GM12878 (cell line): ENCODE results near the gene TMEM97. TPM values are rescaled to one million over a fixed set of nuclear protein-coding genes. Genes with fewer than 3 reads are reported as not detected.

Experiments used
- BHLHE40 ChIP-seq, 2 experiments: fragments of 450-650 bp in 1 of 2; IDR thresholded peaks; 2 replicates each; pipeline ENCODE4 v1.6.1; 2011 to 2017; ENCODE audit warnings: low read depth in 2 of 2, borderline replicate concordance in 1 of 2, improper control_type of control experiment in 1 of 2, low read length in 1 of 2, mild to moderate bottlenecking in 1 of 2
- FOXK2 ChIP-seq: fragments of 450-650 bp; IDR thresholded peaks from 2 replicates; pipeline ENCODE4 v1.6.1; 2017; ENCODE audit warnings: mild to moderate bottlenecking, moderate library complexity
- HCFC1 ChIP-seq: fragments of 150-350 bp; IDR thresholded peaks from 2 replicates; pipeline ENCODE4 v1.6.1; 2014; ENCODE audit warnings: low read length
- IRF4 ChIP-seq: IDR thresholded peaks from 2 replicates; pipeline ENCODE4 v1.6.1; 2011; ENCODE audit warnings: low read depth, low read length
- JUNB ChIP-seq: IDR thresholded peaks from 2 replicates; pipeline ENCODE4 v1.6.1; 2016; ENCODE audit warnings: antibody characterized with exemption, mild to moderate bottlenecking
- MXI1 ChIP-seq: fragments of 150-350 bp; IDR thresholded peaks from 2 replicates; pipeline ENCODE4 v1.6.1; 2011; ENCODE audit warnings: low read depth, mild to moderate bottlenecking, inconsistent platforms, low read length, improper control_type of control experiment
- NFIC ChIP-seq: IDR thresholded peaks from 2 replicates; pipeline ENCODE4 v1.6.1; 2012; ENCODE audit warnings: low read depth, mild to moderate bottlenecking, inconsistent platforms, low read length, moderate library complexity
- PAX5 ChIP-seq: IDR thresholded peaks from 2 replicates; pipeline ENCODE4 v1.6.1; 2011; ENCODE audit warnings: low read depth, low read length, borderline replicate concordance
- POU2F2 ChIP-seq: IDR thresholded peaks from 3 replicates; pipeline ENCODE4 v1.6.1; 2011; ENCODE audit warnings: low read depth, mild to moderate bottlenecking, low read length, borderline replicate concordance
- SREBF1 ChIP-seq: IDR thresholded peaks from 2 replicates; pipeline ENCODE4 v1.6.1; 2012; ENCODE audit warnings: mild to moderate bottlenecking, low read length
- SREBF2 ChIP-seq: IDR thresholded peaks from 2 replicates; pipeline ENCODE4 v1.6.1; 2012; ENCODE audit warnings: mild to moderate bottlenecking, low read length
- YBX1 ChIP-seq: fragments of 450-650 bp; IDR thresholded peaks from 2 replicates; pipeline ENCODE4 v1.6.1; 2016; ENCODE audit warnings: antibody characterized with exemption
- ZNF217 ChIP-seq: fragments of 450-650 bp; IDR thresholded peaks from 2 replicates; pipeline ENCODE4 v1.6.1; 2017; ENCODE audit warnings: antibody characterized with exemption, mild to moderate bottlenecking
- ZZZ3 ChIP-seq: IDR thresholded peaks from 2 replicates; pipeline ENCODE4 v1.6.1; 2011; ENCODE audit warnings: low read depth; ENCODE audit not compliant: control insufficient read depth, insufficient read length
- polyA plus RNA-seq, 11 experiments: library from polyadenylated mRNA; depleted of rRNA in 4 of 11; unstranded in 6 of 11; stranded (reverse) in 5 of 11; fragments of >200 nt; fragmentation: Nextera tagmentation in 4 of 11; fragmentation: Illumina TruSeq in 1 of 11; extraction: Ambion mirVana in 4 of 11; extraction: Trizol in 1 of 11; gene quantifications; 1 replicate in 1 of 11; 2 replicates in 10 of 11; pipeline versions ENCODE4 v1.2.1 to v1.2.3, GENCODE V29; 2011 to 2016; ENCODE audit warnings: inconsistent platforms in 2 of 11, missing spikeins in 2 of 11, low read depth in 1 of 11
- total RNA-seq, 4 experiments: library from RNA; depleted of rRNA in 3 of 4; stranded (reverse); fragments of >200 nt in 3 of 4; fragmentation: Illumina TruSeq in 1 of 4; extraction: Trizol in 1 of 4; gene quantifications; 2 replicates each; pipeline versions ENCODE4 v1.2.1 to v1.2.3, GENCODE V29; 2013 to 2021
- TF ChIP-seq, protein P1 (sequence below): IDR thresholded peaks from 2 replicates; pipeline ENCODE4 v1.6.1; 2012; ENCODE audit warnings: improper control_type of control experiment, low read depth, low read length; ENCODE audit not compliant: insufficient replicate concordance
- TF ChIP-seq, protein P2 (sequence below): fragments of 450-650 bp; IDR thresholded peaks from 2 replicates; pipeline ENCODE4 v1.6.1; 2017; ENCODE audit warnings: antibody characterized with exemption, mild to moderate bottlenecking, moderate library complexity
- TF ChIP-seq, protein P3 (sequence below): fragments of 450-650 bp; IDR thresholded peaks from 2 replicates; pipeline ENCODE4 v1.6.1; 2017; ENCODE audit warnings: mild to moderate bottlenecking, low read depth, inconsistent platforms; ENCODE audit not compliant: poor library complexity, severe bottlenecking

Gene TMEM97
- total and polyA plus RNA-seq, 10 of the 15 experiments (the other 5 are each of a cell fraction or from before 2014, with no cell fraction given): 58.0 to 134 (median 86.0) TPM

DNA sequence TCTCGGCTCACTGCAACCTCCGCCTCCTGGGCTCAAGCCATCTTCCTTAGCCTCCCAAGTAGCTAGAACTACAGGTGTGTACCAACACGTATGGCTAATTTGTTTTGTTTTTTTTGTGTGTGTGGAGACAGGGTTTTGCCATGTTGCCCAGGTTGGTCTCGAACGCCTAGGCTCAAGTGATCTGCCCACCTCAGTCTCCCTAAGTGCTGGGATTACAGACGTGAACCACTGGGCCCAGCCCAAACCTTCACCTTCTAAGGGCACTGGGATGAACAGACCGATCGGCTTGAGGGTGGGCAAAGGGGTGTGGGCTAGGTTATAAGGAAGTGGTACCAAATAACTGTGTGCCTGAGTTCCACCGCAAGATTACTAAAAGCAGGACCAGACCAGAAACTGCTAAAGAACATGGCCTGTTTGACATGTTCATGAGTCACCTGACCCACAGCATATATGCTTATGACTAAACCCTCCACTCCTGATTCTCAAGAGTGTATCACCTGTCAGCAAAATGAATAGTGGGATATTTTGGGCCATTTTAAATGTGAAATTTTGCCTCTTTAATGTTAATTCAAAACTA is 8.1 kb downstream of the TMEM97 start (continued):
- TF ChIP-seq, protein P1, sequence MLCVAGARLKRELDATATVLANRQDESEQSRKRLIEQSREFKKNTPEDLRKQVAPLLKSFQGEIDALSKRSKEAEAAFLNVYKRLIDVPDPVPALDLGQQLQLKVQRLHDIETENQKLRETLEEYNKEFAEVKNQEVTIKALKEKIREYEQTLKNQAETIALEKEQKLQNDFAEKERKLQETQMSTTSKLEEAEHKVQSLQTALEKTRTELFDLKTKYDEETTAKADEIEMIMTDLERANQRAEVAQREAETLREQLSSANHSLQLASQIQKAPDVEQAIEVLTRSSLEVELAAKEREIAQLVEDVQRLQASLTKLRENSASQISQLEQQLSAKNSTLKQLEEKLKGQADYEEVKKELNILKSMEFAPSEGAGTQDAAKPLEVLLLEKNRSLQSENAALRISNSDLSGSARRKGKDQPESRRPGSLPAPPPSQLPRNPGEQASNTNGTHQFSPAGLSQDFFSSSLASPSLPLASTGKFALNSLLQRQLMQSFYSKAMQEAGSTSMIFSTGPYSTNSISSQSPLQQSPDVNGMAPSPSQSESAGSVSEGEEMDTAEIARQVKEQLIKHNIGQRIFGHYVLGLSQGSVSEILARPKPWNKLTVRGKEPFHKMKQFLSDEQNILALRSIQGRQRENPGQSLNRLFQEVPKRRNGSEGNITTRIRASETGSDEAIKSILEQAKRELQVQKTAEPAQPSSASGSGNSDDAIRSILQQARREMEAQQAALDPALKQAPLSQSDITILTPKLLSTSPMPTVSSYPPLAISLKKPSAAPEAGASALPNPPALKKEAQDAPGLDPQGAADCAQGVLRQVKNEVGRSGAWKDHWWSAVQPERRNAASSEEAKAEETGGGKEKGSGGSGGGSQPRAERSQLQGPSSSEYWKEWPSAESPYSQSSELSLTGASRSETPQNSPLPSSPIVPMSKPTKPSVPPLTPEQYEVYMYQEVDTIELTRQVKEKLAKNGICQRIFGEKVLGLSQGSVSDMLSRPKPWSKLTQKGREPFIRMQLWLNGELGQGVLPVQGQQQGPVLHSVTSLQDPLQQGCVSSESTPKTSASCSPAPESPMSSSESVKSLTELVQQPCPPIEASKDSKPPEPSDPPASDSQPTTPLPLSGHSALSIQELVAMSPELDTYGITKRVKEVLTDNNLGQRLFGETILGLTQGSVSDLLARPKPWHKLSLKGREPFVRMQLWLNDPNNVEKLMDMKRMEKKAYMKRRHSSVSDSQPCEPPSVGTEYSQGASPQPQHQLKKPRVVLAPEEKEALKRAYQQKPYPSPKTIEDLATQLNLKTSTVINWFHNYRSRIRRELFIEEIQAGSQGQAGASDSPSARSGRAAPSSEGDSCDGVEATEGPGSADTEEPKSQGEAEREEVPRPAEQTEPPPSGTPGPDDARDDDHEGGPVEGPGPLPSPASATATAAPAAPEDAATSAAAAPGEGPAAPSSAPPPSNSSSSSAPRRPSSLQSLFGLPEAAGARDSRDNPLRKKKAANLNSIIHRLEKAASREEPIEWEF: no peak
- peak; percentile 49 to 74; a peak in 2 of 4 replicates for TF ChIP-seq BHLHE40 (IDR thresholded peaks at IDR 0.05; ENCODE audit: borderline replicate concordance in 1 of 2, low read depth in 2 of 2, low read length in 1 of 2)
- TF ChIP-seq YBX1: no peak
- TF ChIP-seq ZZZ3: no peak
- no peak for TF ChIP-seq SREBF1
- TF ChIP-seq IRF4: peak; percentile 86
- TF ChIP-seq HCFC1: no peak
- no peak for TF ChIP-seq ZNF217
- no peak for TF ChIP-seq FOXK2
- TF ChIP-seq SREBF2: no peak
- 0 out of 2 replicates have a peak, but pooled peaks have one; percentile 35 for TF ChIP-seq PAX5
- TF ChIP-seq POU2F2: no peak
- TF ChIP-seq, protein P2, sequence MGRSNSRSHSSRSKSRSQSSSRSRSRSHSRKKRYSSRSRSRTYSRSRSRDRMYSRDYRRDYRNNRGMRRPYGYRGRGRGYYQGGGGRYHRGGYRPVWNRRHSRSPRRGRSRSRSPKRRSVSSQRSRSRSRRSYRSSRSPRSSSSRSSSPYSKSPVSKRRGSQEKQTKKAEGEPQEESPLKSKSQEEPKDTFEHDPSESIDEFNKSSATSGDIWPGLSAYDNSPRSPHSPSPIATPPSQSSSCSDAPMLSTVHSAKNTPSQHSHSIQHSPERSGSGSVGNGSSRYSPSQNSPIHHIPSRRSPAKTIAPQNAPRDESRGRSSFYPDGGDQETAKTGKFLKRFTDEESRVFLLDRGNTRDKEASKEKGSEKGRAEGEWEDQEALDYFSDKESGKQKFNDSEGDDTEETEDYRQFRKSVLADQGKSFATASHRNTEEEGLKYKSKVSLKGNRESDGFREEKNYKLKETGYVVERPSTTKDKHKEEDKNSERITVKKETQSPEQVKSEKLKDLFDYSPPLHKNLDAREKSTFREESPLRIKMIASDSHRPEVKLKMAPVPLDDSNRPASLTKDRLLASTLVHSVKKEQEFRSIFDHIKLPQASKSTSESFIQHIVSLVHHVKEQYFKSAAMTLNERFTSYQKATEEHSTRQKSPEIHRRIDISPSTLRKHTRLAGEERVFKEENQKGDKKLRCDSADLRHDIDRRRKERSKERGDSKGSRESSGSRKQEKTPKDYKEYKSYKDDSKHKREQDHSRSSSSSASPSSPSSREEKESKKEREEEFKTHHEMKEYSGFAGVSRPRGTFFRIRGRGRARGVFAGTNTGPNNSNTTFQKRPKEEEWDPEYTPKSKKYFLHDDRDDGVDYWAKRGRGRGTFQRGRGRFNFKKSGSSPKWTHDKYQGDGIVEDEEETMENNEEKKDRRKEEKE: no peak
- peak; percentile 83 for TF ChIP-seq JUNB
- TF ChIP-seq, protein P3, sequence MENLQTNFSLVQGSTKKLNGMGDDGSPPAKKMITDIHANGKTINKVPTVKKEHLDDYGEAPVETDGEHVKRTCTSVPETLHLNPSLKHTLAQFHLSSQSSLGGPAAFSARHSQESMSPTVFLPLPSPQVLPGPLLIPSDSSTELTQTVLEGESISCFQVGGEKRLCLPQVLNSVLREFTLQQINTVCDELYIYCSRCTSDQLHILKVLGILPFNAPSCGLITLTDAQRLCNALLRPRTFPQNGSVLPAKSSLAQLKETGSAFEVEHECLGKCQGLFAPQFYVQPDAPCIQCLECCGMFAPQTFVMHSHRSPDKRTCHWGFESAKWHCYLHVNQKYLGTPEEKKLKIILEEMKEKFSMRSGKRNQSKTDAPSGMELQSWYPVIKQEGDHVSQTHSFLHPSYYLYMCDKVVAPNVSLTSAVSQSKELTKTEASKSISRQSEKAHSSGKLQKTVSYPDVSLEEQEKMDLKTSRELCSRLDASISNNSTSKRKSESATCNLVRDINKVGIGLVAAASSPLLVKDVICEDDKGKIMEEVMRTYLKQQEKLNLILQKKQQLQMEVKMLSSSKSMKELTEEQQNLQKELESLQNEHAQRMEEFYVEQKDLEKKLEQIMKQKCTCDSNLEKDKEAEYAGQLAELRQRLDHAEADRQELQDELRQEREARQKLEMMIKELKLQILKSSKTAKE: peak; percentile 73
- no peak for TF ChIP-seq MXI1
- 0 out of 2 replicates have a peak, but pooled peaks have one; percentile 31 for TF ChIP-seq NFIC
